K562 treated with DMSO at 1 percent for 48 hours (cell line): ENCODE measurements around the gene HOMEZ. TPM values are rescaled to one million over a fixed set of nuclear protein-coding genes. Genes with fewer than 3 reads are reported as not detected.

Experiments
- total RNA-seq: library from RNA; unstranded; fragments of 300-600 nt; gene quantifications from 2 replicates; pipeline ENCODE4 v1.2.3, GENCODE V29; 2022; ENCODE audit warnings: low replicate concordance; ENCODE audit errors: extremely low read depth

The HOMEZ gene
- not detected in 2 replicates for total RNA-seq

GRCh38 chr14:23286020-23286901, at the start of gene HOMEZ:
Gene HOMEZ, minus strand, starts transcription at chr14:23286132. Its CDS starts 180 bp downstream, at chr14:23285952.

GRCh38 chr14:23320584-23321571, 34.9 kb upstream of the HOMEZ start, which contains the start of gene PABPN1:
Gene PABPN1, plus strand, starts transcription at chr14:23321457. Its CDS starts 13 bp downstream, at chr14:23321470.

GRCh38 chr14:23306412-23307145, 20.6 kb upstream of the HOMEZ start, which contains the start of gene BCL2L2:
Gene BCL2L2, plus strand, starts transcription at chr14:23306833. Its CDS starts 935 bp downstream, at chr14:23307768.

GRCh38 chr14:23302290-23303225, 16.6 kb upstream of the HOMEZ start, which contains the start of gene PPP1R3E:
Gene PPP1R3E, minus strand, starts transcription at chr14:23302859. Its CDS starts 283 bp downstream, at chr14:23302576.

GRCh38 chr14:23237772-23238594, 47.9 kb downstream of the HOMEZ start, which contains the start of gene RNF212B:
Gene RNF212B, plus strand, starts transcription at chr14:23237936. Its CDS starts 2,410 bp downstream, at chr14:23240346.

Other genes starting within 250 kb of the HOMEZ start
- gene PSMB11, start 243.9 kb downstream of the HOMEZ start, total RNA-seq, result not detected in 2 replicates
- not detected in 2 replicates for gene CDH24, start 228.6 kb downstream of the HOMEZ start, total RNA-seq
- not detected in 2 replicates for gene ACIN1, start 191.0 kb downstream of the HOMEZ start, total RNA-seq
- gene C14orf119, start 190.6 kb downstream of the HOMEZ start, total RNA-seq, result not detected in 2 replicates
- not detected in 2 replicates for gene CIROP, start 181.1 kb downstream of the HOMEZ start, total RNA-seq
- not detected in 2 replicates for gene CEBPE, start 166.9 kb downstream of the HOMEZ start, total RNA-seq
- gene SLC7A8, start 102.5 kb downstream of the HOMEZ start, total RNA-seq, result not detected in 2 replicates
- not detected in 2 replicates for gene RNF212B, start 48.2 kb downstream of the HOMEZ start, total RNA-seq
- gene PPP1R3E, start 16.7 kb upstream of the HOMEZ start, total RNA-seq, result not detected in 2 replicates
- gene BCL2L2, start 20.7 kb upstream of the HOMEZ start, total RNA-seq, result not detected in 2 replicates
- gene PABPN1, start 35.3 kb upstream of the HOMEZ start, total RNA-seq, result not detected in 2 replicates
- gene SLC22A17, start 66.8 kb upstream of the HOMEZ start, total RNA-seq, result not detected in 2 replicates
- gene EFS, start 79.0 kb upstream of the HOMEZ start, total RNA-seq, result not detected in 2 replicates
- not detected in 2 replicates for gene IL25, start 86.7 kb upstream of the HOMEZ start, total RNA-seq
- not detected in 2 replicates for gene CMTM5, start 90.9 kb upstream of the HOMEZ start, total RNA-seq
- not detected in 2 replicates for gene MYH6, start 122.1 kb upstream of the HOMEZ start, total RNA-seq
- not detected in 2 replicates for gene MYH7, start 149.5 kb upstream of the HOMEZ start, total RNA-seq
- not detected in 2 replicates for gene NGDN, start 183.6 kb upstream of the HOMEZ start, total RNA-seq